ENCODE results near the gene POLD3. TPM values are rescaled to one million over a fixed set of nuclear protein-coding genes. Genes with fewer than 3 reads are reported as not detected.

POLD3 gene
- total RNA-seq, 1 donor, result 12.3 TPM

DNA sequence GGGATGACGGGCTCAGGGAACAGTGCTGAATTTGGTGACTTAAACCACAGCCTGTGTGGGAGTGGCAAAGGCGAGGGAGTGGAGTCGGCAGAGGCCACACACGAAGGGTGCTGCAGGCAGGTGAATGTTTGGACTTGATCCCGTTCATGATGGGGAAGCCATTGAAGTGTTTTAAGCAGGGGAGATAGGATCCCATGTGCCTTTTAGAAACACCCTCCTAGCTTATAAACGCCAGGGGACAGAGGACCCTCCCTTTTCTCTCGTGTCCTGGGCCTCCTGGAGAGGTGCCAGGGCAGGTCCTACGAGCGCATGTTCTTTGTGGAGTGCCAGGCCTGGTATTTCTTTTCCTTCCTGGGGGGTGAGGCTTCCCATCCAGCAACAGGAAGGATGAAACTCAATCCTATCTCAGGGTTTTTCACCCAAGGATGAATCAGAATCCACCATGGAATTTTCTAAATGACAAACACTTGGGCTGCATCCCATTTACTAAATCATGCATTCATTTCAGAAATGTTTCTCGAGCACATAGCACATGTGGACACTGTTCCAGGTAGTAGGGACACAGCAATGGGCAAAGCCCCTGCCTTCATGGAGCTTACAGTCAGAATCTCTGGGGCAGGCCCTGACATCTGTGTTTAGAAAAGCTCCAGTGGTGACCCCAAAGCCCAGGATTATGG lies 79.3 kb downstream of the POLD3 start:
- Histone ChIP-seq H3K9me3 (ENCODE audit: low read depth, low read length) (no peaks in the 10 kb centered on the region), H4K20me1 (ENCODE audit: insufficient read depth, low read length) (no peaks in the 10 kb centered on the region), H3K27ac (ENCODE audit: low read depth, low read length) (peak overlapping the region; percentile 98), H3K4me1 (ENCODE audit: insufficient read depth, low read length) (peaks cover 28% of the 10 kb centered on the region), H2AFZ (ENCODE audit: low read length) (peak overlapping the region; percentile 4), H3K4me3 (ENCODE audit: insufficient read depth, low read length) (no peak overlapping the region), H3K27me3 (ENCODE audit: insufficient read depth, low read length) (no peaks in the 10 kb centered on the region), H3K79me2 (ENCODE audit: insufficient read depth, low read length) (no peaks in the 10 kb centered on the region), H3K36me3 (ENCODE audit: insufficient read depth, low read length) (no peaks in the 10 kb centered on the region), H3K4me2 (ENCODE audit: insufficient read depth, low read length) (no peak overlapping the region)
- TF ChIP-seq, protein P1, sequence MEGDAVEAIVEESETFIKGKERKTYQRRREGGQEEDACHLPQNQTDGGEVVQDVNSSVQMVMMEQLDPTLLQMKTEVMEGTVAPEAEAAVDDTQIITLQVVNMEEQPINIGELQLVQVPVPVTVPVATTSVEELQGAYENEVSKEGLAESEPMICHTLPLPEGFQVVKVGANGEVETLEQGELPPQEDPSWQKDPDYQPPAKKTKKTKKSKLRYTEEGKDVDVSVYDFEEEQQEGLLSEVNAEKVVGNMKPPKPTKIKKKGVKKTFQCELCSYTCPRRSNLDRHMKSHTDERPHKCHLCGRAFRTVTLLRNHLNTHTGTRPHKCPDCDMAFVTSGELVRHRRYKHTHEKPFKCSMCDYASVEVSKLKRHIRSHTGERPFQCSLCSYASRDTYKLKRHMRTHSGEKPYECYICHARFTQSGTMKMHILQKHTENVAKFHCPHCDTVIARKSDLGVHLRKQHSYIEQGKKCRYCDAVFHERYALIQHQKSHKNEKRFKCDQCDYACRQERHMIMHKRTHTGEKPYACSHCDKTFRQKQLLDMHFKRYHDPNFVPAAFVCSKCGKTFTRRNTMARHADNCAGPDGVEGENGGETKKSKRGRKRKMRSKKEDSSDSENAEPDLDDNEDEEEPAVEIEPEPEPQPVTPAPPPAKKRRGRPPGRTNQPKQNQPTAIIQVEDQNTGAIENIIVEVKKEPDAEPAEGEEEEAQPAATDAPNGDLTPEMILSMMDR (IDR thresholded peaks at IDR 0.05; ENCODE audit: extremely low read depth, low read depth, low read length), result no peak
- peak; percentile 92 for DNase-seq (ENCODE audit: insufficient read length, low spot score, missing footprints)

DNA sequence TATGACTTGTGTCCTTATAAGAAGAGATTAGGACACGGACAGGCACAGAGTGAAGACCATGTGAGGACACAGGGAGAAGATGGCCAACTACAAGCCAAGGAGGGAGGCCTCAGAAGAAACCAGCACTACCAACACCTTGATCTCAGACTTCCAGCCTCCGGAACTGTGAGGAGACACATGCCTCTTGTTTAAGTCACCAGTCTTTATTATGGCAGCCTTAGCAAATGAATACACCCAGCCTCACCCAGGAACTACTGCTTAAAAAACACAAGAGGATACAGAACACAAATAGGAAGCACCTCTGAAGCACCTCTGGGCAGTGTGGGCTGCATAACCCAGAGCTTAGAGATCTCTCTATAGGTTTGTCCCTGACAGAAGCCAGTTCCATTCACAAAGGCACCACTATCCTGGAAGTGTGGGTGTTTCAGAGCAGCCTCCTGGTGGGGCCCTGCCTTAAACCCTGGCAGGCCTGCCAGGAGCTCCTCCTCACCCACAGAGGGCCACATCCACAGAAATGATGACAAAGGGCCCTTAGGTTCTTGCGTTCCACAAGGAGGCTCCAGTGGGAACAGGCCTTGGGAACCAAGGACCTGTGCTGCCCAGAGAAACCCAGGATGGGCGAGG lies 80.1 kb downstream of the POLD3 start:
- Histone ChIP-seq H3K4me2 (ENCODE audit: insufficient read depth, low read length) (no peak overlapping the region), H3K27ac (ENCODE audit: low read depth, low read length) (peak overlapping the region; percentile 98), H3K36me3 (ENCODE audit: insufficient read depth, low read length) (no peaks in the 10 kb centered on the region), H4K20me1 (ENCODE audit: insufficient read depth, low read length) (no peaks in the 10 kb centered on the region), H3K4me3 (ENCODE audit: insufficient read depth, low read length) (no peak overlapping the region), H3K9me3 (ENCODE audit: low read depth, low read length) (no peaks in the 10 kb centered on the region), H3K79me2 (ENCODE audit: insufficient read depth, low read length) (no peaks in the 10 kb centered on the region), H2AFZ (ENCODE audit: low read length) (no peak overlapping the region), H3K4me1 (ENCODE audit: insufficient read depth, low read length) (peaks cover 28% of the 10 kb centered on the region), H3K27me3 (ENCODE audit: insufficient read depth, low read length) (no peaks in the 10 kb centered on the region)
- peak; percentile 73 for DNase-seq (ENCODE audit: insufficient read length, low spot score, missing footprints)
- TF ChIP-seq, protein P1 (IDR thresholded peaks at IDR 0.05; ENCODE audit: extremely low read depth, low read depth, low read length), result peak; percentile 8

DNA sequence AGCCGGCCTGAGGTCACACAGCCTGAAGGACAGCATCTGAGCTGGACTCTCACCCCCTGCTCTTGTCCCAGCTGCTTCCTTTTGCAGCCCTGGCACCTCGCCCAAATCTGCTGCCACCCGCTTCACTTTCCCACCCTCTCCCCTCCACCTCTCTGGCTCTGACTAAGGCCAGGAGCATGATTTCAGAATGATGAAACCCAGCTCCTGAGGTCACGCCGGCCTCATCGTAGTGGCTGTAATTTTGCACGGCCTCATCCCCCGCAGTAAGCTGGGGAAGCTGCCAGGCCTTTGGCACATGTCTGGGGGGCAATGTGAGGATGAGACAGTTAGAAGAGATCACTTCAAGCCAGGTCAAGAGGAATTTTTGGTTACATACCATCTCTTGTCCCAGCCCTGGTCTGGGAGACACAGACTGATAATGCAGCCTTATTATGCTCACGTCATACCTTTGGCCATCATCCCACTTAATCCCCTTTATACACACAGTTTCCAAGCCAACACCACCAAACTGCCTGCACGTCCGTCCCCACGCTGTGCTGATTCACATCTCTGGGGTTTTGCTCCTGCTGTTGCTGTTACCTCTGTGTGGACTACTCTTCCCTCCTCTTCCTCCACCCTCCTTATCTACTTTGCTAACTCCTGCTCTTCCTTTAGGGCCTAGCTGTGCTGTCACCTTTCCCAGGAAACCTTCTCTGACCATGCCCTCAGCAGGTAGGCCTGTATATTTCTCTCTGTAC lies 80.7 kb downstream of the POLD3 start:
- H3K4me1 ChIP-seq (ENCODE audit: insufficient read depth, low read length), result peaks cover 28% of the 10 kb centered on the region
- H3K9me3 ChIP-seq (ENCODE audit: low read depth, low read length), result no peaks in the 10 kb centered on the region
- peak overlapping the region; percentile 14 for H3K4me3 ChIP-seq (ENCODE audit: insufficient read depth, low read length)
- H3K27me3 ChIP-seq (ENCODE audit: insufficient read depth, low read length), result no peaks in the 10 kb centered on the region
- H3K36me3 ChIP-seq (ENCODE audit: insufficient read depth, low read length), result no peaks in the 10 kb centered on the region
- H3K27ac ChIP-seq (ENCODE audit: low read depth, low read length), result peak overlapping the region; percentile 98
- peak; percentile 96 for DNase-seq (ENCODE audit: insufficient read length, low spot score, missing footprints)
- no peaks in the 10 kb centered on the region for H3K79me2 ChIP-seq (ENCODE audit: insufficient read depth, low read length)
- no peaks in the 10 kb centered on the region for H4K20me1 ChIP-seq (ENCODE audit: insufficient read depth, low read length)
- peak overlapping the region; percentile 54 for H3K4me2 ChIP-seq (ENCODE audit: insufficient read depth, low read length)
- H2AFZ ChIP-seq (ENCODE audit: low read length), result peak overlapping the region; percentile 34
- TF ChIP-seq, protein P1 (IDR thresholded peaks at IDR 0.05; ENCODE audit: extremely low read depth, low read depth, low read length), result no peak
